ENCODE measurements around the gene POLA2. TPM values are rescaled to one million over a fixed set of nuclear protein-coding genes. Genes with fewer than 3 reads are reported as not detected.

Gene POLA2
- polyA plus RNA-seq, 1 donor (not counting 4 experiments of a cell fraction or from before 2014, with no cell fraction given): 20.9 TPM

GRCh38 chr11:65298131-65298535, 36.4 kb downstream of the POLA2 start:
- peaks cover 10 to 33% of the 10 kb centered on the region in 2 experiments for H3K36me3 ChIP-seq (ENCODE audit: control insufficient read depth in 2 of 2, extremely low read depth in 1 of 2, insufficient read depth in 2 of 2, low read length in 2 of 2)
- DNase-seq (ENCODE audit: low read depth, low spot score) (no peak), FAIRE-seq (no peak)
- no peak for TF ChIP-seq EZH2 (IDR thresholded peaks at IDR 0.05; ENCODE audit: low read length)
- TF ChIP-seq, protein P1, sequence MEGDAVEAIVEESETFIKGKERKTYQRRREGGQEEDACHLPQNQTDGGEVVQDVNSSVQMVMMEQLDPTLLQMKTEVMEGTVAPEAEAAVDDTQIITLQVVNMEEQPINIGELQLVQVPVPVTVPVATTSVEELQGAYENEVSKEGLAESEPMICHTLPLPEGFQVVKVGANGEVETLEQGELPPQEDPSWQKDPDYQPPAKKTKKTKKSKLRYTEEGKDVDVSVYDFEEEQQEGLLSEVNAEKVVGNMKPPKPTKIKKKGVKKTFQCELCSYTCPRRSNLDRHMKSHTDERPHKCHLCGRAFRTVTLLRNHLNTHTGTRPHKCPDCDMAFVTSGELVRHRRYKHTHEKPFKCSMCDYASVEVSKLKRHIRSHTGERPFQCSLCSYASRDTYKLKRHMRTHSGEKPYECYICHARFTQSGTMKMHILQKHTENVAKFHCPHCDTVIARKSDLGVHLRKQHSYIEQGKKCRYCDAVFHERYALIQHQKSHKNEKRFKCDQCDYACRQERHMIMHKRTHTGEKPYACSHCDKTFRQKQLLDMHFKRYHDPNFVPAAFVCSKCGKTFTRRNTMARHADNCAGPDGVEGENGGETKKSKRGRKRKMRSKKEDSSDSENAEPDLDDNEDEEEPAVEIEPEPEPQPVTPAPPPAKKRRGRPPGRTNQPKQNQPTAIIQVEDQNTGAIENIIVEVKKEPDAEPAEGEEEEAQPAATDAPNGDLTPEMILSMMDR (optimal IDR thresholded peaks at IDR 0.05 in 1 of 3, IDR thresholded peaks at IDR 0.05 in 1 of 3, conservative IDR thresholded peaks at IDR 0.05 in 1 of 3; ENCODE audit: extremely low read depth in 1 of 3, insufficient read depth in 2 of 3, low read length in 3 of 3): no peak
- H2AFZ ChIP-seq (ENCODE audit: control insufficient read depth, low read length): no peak overlapping the region
- no peaks in the 10 kb centered on the region for H3K4me1 ChIP-seq (ENCODE audit: control insufficient read depth, extremely low read depth, insufficient read depth, low read length)
- H3K9ac ChIP-seq (ENCODE audit: control insufficient read depth, extremely low read depth, insufficient read depth, low read length): no peak overlapping the region
- dilution Hi-C loops (cut with MboI; ENCODE audit: extremely low pct_ligation_motif_present, low sequenced_read_pairs): no loop called here
- H3K27ac ChIP-seq (ENCODE audit: control insufficient read depth, insufficient read depth, low read length): no peak overlapping the region
- no peaks in the 10 kb centered on the region for H3K9me1 ChIP-seq (ENCODE audit: control insufficient read depth, extremely low read depth, insufficient read depth, low read length)
- H3K27me3 ChIP-seq (ENCODE audit: control insufficient read depth, extremely low read depth, insufficient read depth, low read length): no peaks in the 10 kb centered on the region
- no peak overlapping the region for H3K4me3 ChIP-seq (ENCODE audit: control insufficient read depth in 2 of 3, extremely low read depth in 1 of 3, insufficient read depth in 2 of 3, low read depth in 1 of 3, low read length in 3 of 3)
- H3K4me2 ChIP-seq (ENCODE audit: control insufficient read depth, extremely low read depth, insufficient read depth, low read depth, low read length): no peak overlapping the region
- H3K79me2 ChIP-seq (ENCODE audit: control insufficient read depth, insufficient read depth, low read length): no peaks in the 10 kb centered on the region
- H3K9me3 ChIP-seq (ENCODE audit: control insufficient read depth, low read depth, low read length): no peaks in the 10 kb centered on the region
- no peaks in the 10 kb centered on the region for H4K20me1 ChIP-seq (ENCODE audit: control insufficient read depth, extremely low read depth, insufficient read depth, low read length)

DNA sequence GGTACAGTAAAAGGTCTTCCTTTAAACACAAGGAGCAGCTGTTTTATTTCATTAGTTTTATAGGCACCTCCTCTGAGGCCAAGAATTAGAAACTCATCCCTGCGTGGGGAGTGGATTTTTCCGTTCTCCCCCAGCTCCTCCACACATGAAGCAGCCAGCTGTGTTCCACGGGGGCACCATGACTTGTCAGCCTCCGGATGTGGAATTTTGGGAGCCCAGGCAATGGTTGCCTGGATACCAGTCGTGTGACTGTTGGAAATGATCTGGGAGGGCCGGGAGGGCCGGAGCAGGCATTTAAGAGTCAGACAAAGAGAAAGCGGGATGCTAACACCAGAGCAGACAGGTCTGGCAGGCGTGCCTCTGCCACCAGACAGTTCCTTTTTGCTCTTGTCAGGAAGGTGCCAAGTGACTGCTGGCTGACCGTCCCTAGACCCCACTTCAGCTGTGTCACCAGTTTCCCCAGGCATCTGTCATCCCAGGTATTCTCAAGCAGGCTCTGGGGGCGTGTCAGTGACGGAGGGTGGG, 37.0 kb downstream of the POLA2 start:
- H3K4me1 ChIP-seq (ENCODE audit: control insufficient read depth, extremely low read depth, insufficient read depth, low read length): no peaks in the 10 kb centered on the region

More for the DNA sequence above, 37.0 kb downstream of the POLA2 start:
- no peaks in the 10 kb centered on the region for H3K27me3 ChIP-seq (ENCODE audit: control insufficient read depth, extremely low read depth, insufficient read depth, low read length)
- FAIRE-seq (no peak), DNase-seq (ENCODE audit: low read depth, low spot score) (no peak)
- H3K79me2 ChIP-seq (ENCODE audit: control insufficient read depth, insufficient read depth, low read length): no peaks in the 10 kb centered on the region
- H3K27ac ChIP-seq (ENCODE audit: control insufficient read depth, insufficient read depth, low read length): no peak overlapping the region
- H3K9ac ChIP-seq (ENCODE audit: control insufficient read depth, extremely low read depth, insufficient read depth, low read length): no peak overlapping the region
- H4K20me1 ChIP-seq (ENCODE audit: control insufficient read depth, extremely low read depth, insufficient read depth, low read length): no peaks in the 10 kb centered on the region
- peaks cover 10 to 31% of the 10 kb centered on the region in 2 experiments for H3K36me3 ChIP-seq (ENCODE audit: control insufficient read depth in 2 of 2, extremely low read depth in 1 of 2, insufficient read depth in 2 of 2, low read length in 2 of 2)
- H3K4me3 ChIP-seq (ENCODE audit: control insufficient read depth in 2 of 3, extremely low read depth in 1 of 3, insufficient read depth in 2 of 3, low read depth in 1 of 3, low read length in 3 of 3): no peak overlapping the region
- dilution Hi-C loops (cut with MboI; ENCODE audit: extremely low pct_ligation_motif_present, low sequenced_read_pairs): no loop called here
- TF ChIP-seq EZH2 (IDR thresholded peaks at IDR 0.05; ENCODE audit: low read length): no peak
- TF ChIP-seq, protein P1 (optimal IDR thresholded peaks at IDR 0.05 in 1 of 3, IDR thresholded peaks at IDR 0.05 in 1 of 3, conservative IDR thresholded peaks at IDR 0.05 in 1 of 3; ENCODE audit: extremely low read depth in 1 of 3, insufficient read depth in 2 of 3, low read length in 3 of 3): no peak
- no peaks in the 10 kb centered on the region for H3K9me1 ChIP-seq (ENCODE audit: control insufficient read depth, extremely low read depth, insufficient read depth, low read length)
- no peak overlapping the region for H2AFZ ChIP-seq (ENCODE audit: control insufficient read depth, low read length)
- no peak overlapping the region for H3K4me2 ChIP-seq (ENCODE audit: control insufficient read depth, extremely low read depth, insufficient read depth, low read depth, low read length)
- H3K9me3 ChIP-seq (ENCODE audit: control insufficient read depth, low read depth, low read length): no peaks in the 10 kb centered on the region

Measured in keratinocyte (primary cell).